Esophagus squamous epithelium (tissue), 4 donors: ENCODE results near the gene KAZN.

Experiments
- CTCF ChIP-seq, 6 experiments: fragments of 450-650 bp in 4 of 6; fragments of 200-600 bp in 2 of 6; sonication (generic) in 2 of 6; IDR thresholded peaks; one replicate each; pipeline ENCODE4 v1.5.1; 2016 to 2019; ENCODE audit warnings: antibody characterized with exemption in 6 of 6, mild to moderate bottlenecking in 4 of 6, moderate library complexity in 4 of 6
- POLR2A ChIP-seq, 4 donors: fragments of 450-650 bp; IDR thresholded peaks; one replicate each; pipeline ENCODE4 v1.6.1; 2017; ENCODE audit warnings: antibody characterized with exemption in 4 of 4, mild to moderate bottlenecking in 4 of 4, moderate library complexity in 3 of 4

GRCh38 chr1:14896381-14897079 is 298.0 kb downstream of the KAZN start:
- TF ChIP-seq CTCF (IDR thresholded peaks at IDR 0.05) (no peak), POLR2A (IDR thresholded peaks at IDR 0.05) (no peak)
